ENCODE measurements around the gene ABCA2.

ABCA2 gene

DNA sequence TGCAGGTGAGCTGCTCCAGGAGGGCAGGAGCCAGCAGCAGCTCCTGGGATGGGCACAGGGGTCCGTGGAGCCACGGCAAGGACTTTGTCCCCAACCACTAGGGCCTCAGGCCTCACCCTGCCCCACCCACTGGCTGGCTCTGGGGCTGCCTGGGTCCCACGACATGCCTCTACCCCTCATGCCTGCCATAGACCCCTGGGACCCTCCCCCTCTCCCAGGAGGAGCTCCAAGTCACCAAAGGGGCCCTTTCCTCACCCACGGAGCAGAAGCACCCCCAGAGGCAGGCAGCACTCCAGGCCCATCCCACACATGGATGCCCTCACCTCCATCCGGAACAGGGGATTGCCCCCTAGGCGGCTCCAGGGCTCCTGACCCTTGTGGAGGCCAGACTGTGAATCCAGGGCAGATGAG lies 6.5 kb downstream of the ABCA2 start:
- ATAC-seq, result no peak
- TF ChIP-seq ZNF8 (CRISPR knock-in tag; IDR thresholded peaks at IDR 0.05), result no peak
- no peak for TF ChIP-seq ZNF565 (CRISPR knock-in tag; conservative IDR thresholded peaks at IDR 0.05; ENCODE audit: low read depth)
- TF ChIP-seq CSDC2 (CRISPR knock-in tag; IDR thresholded peaks at IDR 0.05), result no peak
- TF ChIP-seq, protein P1, sequence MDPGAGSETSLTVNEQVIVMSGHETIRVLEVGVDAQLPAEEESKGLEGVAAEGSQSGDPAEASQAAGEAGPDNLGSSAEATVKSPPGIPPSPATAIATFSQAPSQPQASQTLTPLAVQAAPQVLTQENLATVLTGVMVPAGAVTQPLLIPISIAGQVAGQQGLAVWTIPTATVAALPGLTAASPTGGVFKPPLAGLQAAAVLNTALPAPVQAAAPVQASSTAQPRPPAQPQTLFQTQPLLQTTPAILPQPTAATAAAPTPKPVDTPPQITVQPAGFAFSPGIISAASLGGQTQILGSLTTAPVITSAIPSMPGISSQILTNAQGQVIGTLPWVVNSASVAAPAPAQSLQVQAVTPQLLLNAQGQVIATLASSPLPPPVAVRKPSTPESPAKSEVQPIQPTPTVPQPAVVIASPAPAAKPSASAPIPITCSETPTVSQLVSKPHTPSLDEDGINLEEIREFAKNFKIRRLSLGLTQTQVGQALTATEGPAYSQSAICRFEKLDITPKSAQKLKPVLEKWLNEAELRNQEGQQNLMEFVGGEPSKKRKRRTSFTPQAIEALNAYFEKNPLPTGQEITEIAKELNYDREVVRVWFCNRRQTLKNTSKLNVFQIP (CRISPR knock-in tag; IDR thresholded peaks at IDR 0.05; ENCODE audit: borderline replicate concordance, low read depth), result no peak
- no peak for TF ChIP-seq GLIS3 (CRISPR knock-in tag; IDR thresholded peaks at IDR 0.05)
- no peak for TF ChIP-seq ZC3H10 (CRISPR knock-in tag; IDR thresholded peaks at IDR 0.05)
- TF ChIP-seq SNAI2 (CRISPR knock-in tag; IDR thresholded peaks at IDR 0.05), result no peak
- no peak for TF ChIP-seq ZNF70 (CRISPR knock-in tag; IDR thresholded peaks at IDR 0.05)

DNA sequence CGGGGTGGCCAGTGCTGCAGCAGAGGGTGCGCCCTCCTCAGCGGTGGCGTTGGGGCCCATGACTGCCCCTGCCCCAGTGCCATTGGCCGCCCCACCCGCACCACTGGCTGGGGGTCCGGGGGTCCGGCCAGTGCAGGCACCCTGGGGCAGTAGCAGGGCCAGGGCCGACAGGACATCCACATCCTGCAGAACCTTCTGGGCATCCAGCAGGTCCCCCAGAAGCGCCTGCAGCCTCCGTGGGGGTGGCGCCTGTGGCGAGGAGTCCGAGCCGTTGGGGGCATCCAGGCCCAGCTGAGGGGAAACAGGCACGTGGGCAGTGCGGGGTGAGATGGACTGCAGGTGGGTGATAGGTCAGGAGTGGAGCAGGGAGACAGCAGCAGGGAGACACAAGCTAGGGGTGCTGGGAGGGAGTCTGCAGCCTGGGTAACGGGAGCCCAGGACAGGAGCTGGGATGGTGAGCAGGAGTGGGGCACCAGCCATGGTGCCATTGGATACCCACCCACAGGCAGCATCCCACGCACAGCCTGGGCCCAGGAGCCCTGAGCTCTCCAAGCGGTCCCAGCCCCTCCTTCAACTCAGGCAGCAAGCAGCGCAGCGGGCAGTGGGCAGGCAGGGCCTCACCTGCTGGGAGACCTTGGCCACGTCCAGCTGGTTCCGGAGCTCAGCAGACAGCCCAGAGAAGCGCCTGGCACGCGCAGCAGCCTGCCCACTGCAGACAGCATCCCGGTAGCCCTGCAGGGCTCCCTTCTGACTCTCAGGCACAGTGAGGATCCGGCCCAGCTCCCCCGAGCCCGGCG lies 7.1 kb downstream of the ABCA2 start:
- TF ChIP-seq, protein P2, sequence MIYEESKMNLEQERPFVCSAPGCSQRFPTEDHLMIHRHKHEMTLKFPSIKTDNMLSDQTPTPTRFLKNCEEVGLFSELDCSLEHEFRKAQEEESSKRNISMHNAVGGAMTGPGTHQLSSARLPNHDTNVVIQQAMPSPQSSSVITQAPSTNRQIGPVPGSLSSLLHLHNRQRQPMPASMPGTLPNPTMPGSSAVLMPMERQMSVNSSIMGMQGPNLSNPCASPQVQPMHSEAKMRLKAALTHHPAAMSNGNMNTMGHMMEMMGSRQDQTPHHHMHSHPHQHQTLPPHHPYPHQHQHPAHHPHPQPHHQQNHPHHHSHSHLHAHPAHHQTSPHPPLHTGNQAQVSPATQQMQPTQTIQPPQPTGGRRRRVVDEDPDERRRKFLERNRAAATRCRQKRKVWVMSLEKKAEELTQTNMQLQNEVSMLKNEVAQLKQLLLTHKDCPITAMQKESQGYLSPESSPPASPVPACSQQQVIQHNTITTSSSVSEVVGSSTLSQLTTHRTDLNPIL (CRISPR knock-in tag; IDR thresholded peaks at IDR 0.05; ENCODE audit: low read depth), result no peak
- TF ChIP-seq ISL1 (CRISPR knock-in tag; IDR thresholded peaks at IDR 0.05), result no peak
- TF ChIP-seq RARB (CRISPR knock-in tag; IDR thresholded peaks at IDR 0.05), result no peak
- no peak for TF ChIP-seq ZC3H10 (CRISPR knock-in tag; IDR thresholded peaks at IDR 0.05)
- no peak for TF ChIP-seq ZNF8 (CRISPR knock-in tag; IDR thresholded peaks at IDR 0.05)
- TF ChIP-seq ZNF70 (CRISPR knock-in tag; IDR thresholded peaks at IDR 0.05), result no peak
- no peak for TF ChIP-seq CSDC2 (CRISPR knock-in tag; IDR thresholded peaks at IDR 0.05)
- TF ChIP-seq GLIS3 (CRISPR knock-in tag; IDR thresholded peaks at IDR 0.05), result no peak
- no peak for TF ChIP-seq ESRRG (CRISPR knock-in tag; IDR thresholded peaks at IDR 0.05)
- TF ChIP-seq, protein P1 (CRISPR knock-in tag; IDR thresholded peaks at IDR 0.05; ENCODE audit: borderline replicate concordance, low read depth), result no peak
- no peak for ATAC-seq

DNA sequence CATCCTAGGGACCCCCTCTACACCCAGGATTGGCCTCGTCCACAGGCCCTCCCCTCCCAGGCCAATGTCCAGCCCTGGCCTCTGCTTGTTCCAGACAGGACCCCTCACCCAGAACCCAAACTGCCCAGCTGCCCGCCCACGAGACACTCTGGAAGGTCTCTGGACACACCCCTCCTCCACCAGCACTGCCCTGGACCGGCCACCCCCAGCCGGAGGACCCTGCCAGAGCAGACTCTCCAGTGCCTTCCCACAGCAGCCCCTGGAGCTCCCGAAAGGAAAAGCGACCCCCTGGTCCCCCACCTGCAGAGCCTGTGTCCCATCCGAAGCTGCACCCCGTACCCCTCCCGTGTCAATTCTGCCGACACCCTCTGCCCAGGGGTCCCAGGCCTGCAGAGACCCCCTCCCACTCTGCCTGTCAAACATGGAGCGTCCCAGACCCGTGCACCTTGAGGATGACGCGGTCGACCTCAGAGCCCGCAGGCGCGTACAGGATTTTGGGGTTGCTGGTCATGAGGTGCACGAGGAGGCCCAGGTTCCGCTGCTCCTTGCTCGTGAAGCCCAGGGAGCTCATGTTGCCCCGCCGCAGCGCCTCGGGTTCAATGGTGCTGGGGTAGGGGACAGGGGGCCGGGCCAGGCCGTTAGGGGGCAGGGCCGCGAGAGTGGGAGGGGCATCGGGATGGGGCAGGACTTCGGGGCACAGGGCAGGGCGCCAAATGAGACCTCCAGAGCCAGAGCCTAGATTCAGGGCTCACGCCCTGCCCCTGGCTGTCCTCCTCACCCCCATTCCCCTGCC lies 8.0 kb downstream of the ABCA2 start:
- TF ChIP-seq, protein P1 (CRISPR knock-in tag; IDR thresholded peaks at IDR 0.05; ENCODE audit: borderline replicate concordance, low read depth), result no peak
- TF ChIP-seq PPARA (CRISPR knock-in tag; IDR thresholded peaks at IDR 0.05; ENCODE audit: borderline replicate concordance), result no peak
- TF ChIP-seq TSHZ2 (CRISPR knock-in tag; IDR thresholded peaks at IDR 0.05), result no peak
- TF ChIP-seq, protein P2 (CRISPR knock-in tag; IDR thresholded peaks at IDR 0.05; ENCODE audit: low read depth), result no peak
- TF ChIP-seq ZNF8 (CRISPR knock-in tag; IDR thresholded peaks at IDR 0.05), result no peak
- no peak for TF ChIP-seq TCF4 (CRISPR knock-in tag; IDR thresholded peaks at IDR 0.05; ENCODE audit: borderline replicate concordance)
- TF ChIP-seq CSRNP3 (CRISPR knock-in tag; IDR thresholded peaks at IDR 0.05), result no peak
- TF ChIP-seq GLIS3 (CRISPR knock-in tag; IDR thresholded peaks at IDR 0.05), result no peak
- no peak for TF ChIP-seq BACH2 (CRISPR knock-in tag; IDR thresholded peaks at IDR 0.05; ENCODE audit: borderline replicate concordance)
- no peak for TF ChIP-seq ZFP30 (CRISPR knock-in tag; IDR thresholded peaks at IDR 0.05)
- ATAC-seq, result no peak

All from SK-N-SH treated with all-trans-retinoic acid at 6 μM for 48 hours (cell line).